Ovary (tissue), 9 donors: ENCODE data around the gene STKLD1. TPM values are rescaled to one million over a fixed set of nuclear protein-coding genes. Genes with fewer than 3 reads are reported as not detected.

ENCODE experiments used
- DNase-seq, 5 donors: peaks; one replicate each; pipeline ENCODE4 v3.0.0-alpha.2; 2019 to 2020
- H3K27ac ChIP-seq, 2 donors: fragments of 200-600 bp; one replicate each; pipeline versions ENCODE4 v1.5.1 to v1.8.0; 2019 to 2022
- H3K27me3 ChIP-seq: fragments of 200-600 bp; one replicate; pipeline ENCODE4 v1.8.0; 2022
- H3K36me3 ChIP-seq: fragments of 200-600 bp; sonication (generic); one replicate; pipeline ENCODE4 v1.5.1; 2019
- H3K4me1 ChIP-seq: one replicate; pipeline ENCODE4 v1.8.1; 2013; ENCODE audit warnings: mild to moderate bottlenecking, moderate library complexity; ENCODE audit not compliant: insufficient read depth
- H3K4me3 ChIP-seq: fragments of 200-600 bp; sonication (generic); one replicate; pipeline ENCODE4 v1.5.1; 2017
- H3K9me3 ChIP-seq, 2 donors: fragments of 200-600 bp in 1 of 2; sonication (generic) in 1 of 2; one replicate each; pipeline versions ENCODE4 v1.5.1 to v1.8.1; 2013 to 2019; ENCODE audit warnings: mild to moderate bottlenecking in 1 of 2, moderate library complexity in 1 of 2
- CTCF ChIP-seq, 3 donors: fragments of 450-650 bp in 2 of 3; fragments of 200-600 bp in 1 of 3; IDR thresholded peaks; one replicate each; pipeline versions ENCODE4 v1.5.1 to v1.8.0; 2016 to 2022; ENCODE audit warnings: antibody characterized with exemption in 3 of 3, mild to moderate bottlenecking in 1 of 3
- EP300 ChIP-seq: sonication (generic); formaldehyde crosslinking; IDR thresholded peaks from one replicate; pipeline ENCODE4 v1.6.1; 2017; ENCODE audit warnings: antibody characterized with exemption
- POLR2A ChIP-seq: fragments of 450-650 bp; IDR thresholded peaks from one replicate; pipeline ENCODE4 v1.6.1; 2017; ENCODE audit warnings: antibody characterized with exemption, mild to moderate bottlenecking, moderate library complexity
- WGBS, 3 donors: extraction: QIAGEN DNeasy Blood & Tissue Kit in 1 of 3; methylation state at CpG; one replicate each; pipeline versions ENCODE4 v1.1.5 to v1.1.7; 2013 to 2017; 5-methylcytosine and 5-hydroxymethylcytosine counted together
- intact Hi-C, 4 donors: fragments of 100-400 bp; cut with DNase I; formaldehyde crosslinking; loops; one replicate each; pipeline versions ENCODE4 v1.11.0 to v1.15.1; 2022 to 2023
- polyA plus RNA-seq, 2 donors: library from polyadenylated mRNA; stranded (reverse); fragments of 200-250 nt in 1 of 2; fragments of 350-450 nt in 1 of 2; fragmentation: Illumina TruSeq in 1 of 2; extraction: RNeasy Lipid Tissue Mini Kit (QIAGEN cat#74804) in 1 of 2; gene quantifications; one replicate each; pipeline ENCODE4 v1.2.3, GENCODE V29; 2013 to 2014
- total RNA-seq, 7 donors: library from RNA; depleted of rRNA in 2 of 7; stranded (reverse); fragments of >200 nt in 2 of 7; fragmentation: NEBNext Ultra II Directional in 3 of 7; extraction: Animal tissue kit (Norgen Biotek cat#: 25700) in 3 of 7; gene quantifications; one replicate each; pipeline versions ENCODE4 v1.1.0 to v1.2.4, GENCODE V29; 2016 to 2023
- donor health status: DM: no; HTN: no; CAD: no; lungs with moderate emphysema.
- donor health status: DM: no; HTN: no; CAD: no.
- donor health status: Bipolar disorder and iron deficiency.
- donor health status: DM: yes; HTN: yes; CAD: no.
- donor health status: DM: no; HTN: no; CAD: no.
- donor health status: DM: yes; HTN: yes; CAD: no.

The STKLD1 gene
- total and polyA plus RNA-seq, 9 donors: 0.48 to 2.3 (median 1.3) TPM

- no peak within 1 kb of the TSS for H3K4me3 ChIP-seq
- no peaks in the 10 kb centered on the region for H3K36me3 ChIP-seq
- TF ChIP-seq POLR2A (no peak), EP300 (no peak), CTCF (IDR thresholded peaks at IDR 0.05) (no peak)
- H3K27me3 ChIP-seq: no peaks in the 10 kb centered on the region
- intact Hi-C loops: no loop called here
- no peak within 1 kb of the TSS for H3K27ac ChIP-seq
- peaks cover 3% of the 10 kb centered on the region for H3K4me1 ChIP-seq
- 55 to 59% (median 56%) methylated on average over 23 of the region's 23 CpGs for WGBS, 3 donors
- no peaks in the 10 kb centered on the region for H3K9me3 ChIP-seq
- DNase-seq: no peak
Observed at GRCh38 chr9:133421615-133422542, 45.7 kb downstream of the STKLD1 start, which contains the start of gene ADAMTS13. TSS of gene ADAMTS13 (plus strand) at chr9:133422367. CDS start at chr9:133422444, 77 bp downstream.

- Histone ChIP-seq H3K27ac (no peak overlapping the region), H3K36me3 (no peaks in the 10 kb centered on the region), H3K4me1 (no peaks in the 10 kb centered on the region), H3K9me3 (no peaks in the 10 kb centered on the region), H3K27me3 (no peaks in the 10 kb centered on the region), H3K4me3 (no peak overlapping the region)
- 20 to 32% (median 30%) methylated on average over 3 of the region's 3 CpGs for WGBS, 3 donors
- intact Hi-C loops: no loop called here
- no peak for DNase-seq
- TF ChIP-seq CTCF (IDR thresholded peaks at IDR 0.05) (no peak), POLR2A (no peak)
Observed at GRCh38 chr9:133423216-133423615, 47.0 kb downstream of the STKLD1 start.

- no peaks in the 10 kb centered on the region for H3K9me3 ChIP-seq
- intact Hi-C loops: no loop called here
- no peak overlapping the region for H3K4me3 ChIP-seq
- no peaks in the 10 kb centered on the region for H3K4me1 ChIP-seq
- no peak for TF ChIP-seq CTCF (IDR thresholded peaks at IDR 0.05)
- no peak for TF ChIP-seq EP300
- TF ChIP-seq POLR2A: no peak
- whole genome bisulfite sequencing, 3 donors: 94 to 99% (median 95%) methylated on average over 12 of the region's 12 CpGs
- no peaks in the 10 kb centered on the region for H3K27me3 ChIP-seq
- no peak for DNase-seq
- no peaks in the 10 kb centered on the region for H3K36me3 ChIP-seq
- no peak overlapping the region for H3K27ac ChIP-seq
Observed at GRCh38 chr9:133424187-133424586, 48.0 kb downstream of the STKLD1 start.

- TF ChIP-seq CTCF (IDR thresholded peaks at IDR 0.05) (no peak), POLR2A (no peak), EP300 (no peak)
- intact Hi-C loops: no loop called here
- H3K27me3 ChIP-seq: no peaks in the 10 kb centered on the region
- H3K27ac ChIP-seq: no peak overlapping the region
- H3K4me3 ChIP-seq: no peak overlapping the region
- DNase-seq: no peak
- 90 to 91% (median 91%) methylated on average over 22 of the region's 22 CpGs for WGBS, 3 donors
- H3K9me3 ChIP-seq: no peaks in the 10 kb centered on the region
- H3K36me3 ChIP-seq: no peaks in the 10 kb centered on the region
- H3K4me1 ChIP-seq: peaks cover 1% of the 10 kb centered on the region
Observed at GRCh38 chr9:133425049-133425632, 49.0 kb downstream of the STKLD1 start.
